HG03095 (cell line): ENCODE data around the gene KPNB1.

Experiments used
- ATAC-seq: cut with Tn5 transposase; IDR thresholded peaks from one replicate; pipeline ENCODE4 v1.9.1; 2021; ENCODE audit warnings: moderate library complexity; ENCODE audit not compliant: unreplicated experiment

The KPNB1 gene

GRCh38 chr17:47711366-47712099 lies 61.8 kb downstream of the KPNB1 start:
- no peak for ATAC-seq

GRCh38 chr17:47712330-47713023 lies 62.8 kb downstream of the KPNB1 start:
- ATAC-seq: no peak

- ATAC-seq: no peak
Observed at GRCh38 chr17:47713980-47714700, 64.4 kb downstream of the KPNB1 start.

GRCh38 chr17:47714773-47715396 lies 65.2 kb downstream of the KPNB1 start:
- ATAC-seq: no peak

DNA sequence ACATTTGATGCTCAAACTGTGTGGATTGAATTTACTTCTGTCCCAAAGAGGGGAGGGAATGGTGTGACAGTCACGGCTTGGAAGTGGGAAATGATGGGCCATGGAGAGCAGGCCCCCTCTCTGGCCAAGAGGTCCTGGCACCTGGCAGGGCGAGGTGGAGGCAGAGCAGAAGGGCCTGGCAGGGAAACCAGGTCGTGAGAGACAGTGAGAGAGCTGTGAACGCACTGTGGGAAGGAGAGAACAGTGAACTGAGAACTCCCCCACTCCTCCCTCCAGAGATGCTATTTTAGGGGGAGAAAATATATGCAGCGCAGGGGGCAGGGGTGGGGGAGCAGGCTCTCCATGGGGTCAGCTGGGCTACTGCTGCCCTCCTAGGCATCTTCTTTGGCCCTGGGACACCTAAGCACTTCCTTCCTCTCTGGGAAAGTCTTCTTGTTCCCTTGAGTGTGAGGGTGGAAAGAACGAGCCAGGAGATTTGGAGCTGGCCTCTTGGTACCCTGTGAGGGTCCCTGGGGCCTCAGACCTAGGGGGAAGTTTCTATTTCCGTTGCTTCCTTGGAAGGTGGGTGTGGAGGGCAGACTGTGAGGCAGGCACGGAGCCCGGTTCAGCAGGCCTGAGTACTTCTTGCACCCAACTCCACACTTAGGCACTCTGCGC lies 66.1 kb downstream of the KPNB1 start:
- no peak for ATAC-seq

- no peak for ATAC-seq
Observed at GRCh38 chr17:47716375-47716774, 66.7 kb downstream of the KPNB1 start.

DNA sequence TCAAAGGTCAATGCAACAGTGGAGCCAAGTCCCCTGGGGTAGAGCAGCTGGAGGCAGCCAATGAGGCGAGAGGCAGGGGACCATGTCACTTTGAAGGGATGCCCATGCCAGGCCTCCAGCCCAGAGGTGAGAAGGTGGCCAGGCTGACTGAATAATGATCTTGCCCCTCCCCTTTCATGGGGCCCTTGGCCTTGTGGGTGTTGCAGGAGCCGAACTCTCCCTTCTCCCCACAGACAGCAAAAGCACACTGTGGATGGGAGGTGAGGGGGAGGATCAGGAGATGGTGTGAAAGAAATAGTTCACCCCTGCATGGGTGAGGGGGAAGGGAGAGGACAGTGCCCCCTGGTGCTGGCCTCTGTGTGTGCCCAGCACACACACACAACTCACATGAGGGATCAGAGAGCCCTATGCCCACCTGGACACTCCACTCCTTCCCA lies 67.6 kb downstream of the KPNB1 start:
- ATAC-seq: no peak

DNA sequence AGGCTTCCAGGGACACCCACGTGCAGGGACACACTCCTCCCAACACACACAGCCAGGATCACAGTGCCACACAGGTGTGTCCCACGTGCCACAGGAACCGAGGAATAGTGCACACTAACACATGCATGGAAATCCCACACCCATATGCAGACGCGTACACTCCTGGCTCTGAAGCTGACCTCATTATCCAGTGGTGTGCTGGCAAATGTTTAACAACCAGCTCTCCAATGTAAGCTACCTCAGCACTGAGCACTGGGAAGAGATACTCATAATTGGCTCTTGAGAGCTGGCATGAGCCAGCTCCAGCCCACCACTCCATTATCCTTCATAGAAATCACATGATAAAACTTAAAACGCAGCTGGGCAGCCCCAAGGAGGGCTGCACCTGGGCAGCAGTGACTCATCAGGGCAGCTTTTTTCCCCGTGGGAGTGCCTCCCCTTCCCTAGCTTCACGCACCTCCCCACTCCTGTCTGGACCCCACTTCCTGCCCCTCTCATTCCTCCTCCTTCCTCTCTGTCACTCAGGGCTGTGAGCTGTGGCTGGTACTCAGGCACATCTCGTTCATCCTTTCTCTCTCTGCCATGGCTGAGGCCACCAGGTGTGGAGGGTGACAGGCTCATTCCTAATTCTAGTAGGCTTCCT lies 68.4 kb downstream of the KPNB1 start:
- no peak for ATAC-seq

DNA sequence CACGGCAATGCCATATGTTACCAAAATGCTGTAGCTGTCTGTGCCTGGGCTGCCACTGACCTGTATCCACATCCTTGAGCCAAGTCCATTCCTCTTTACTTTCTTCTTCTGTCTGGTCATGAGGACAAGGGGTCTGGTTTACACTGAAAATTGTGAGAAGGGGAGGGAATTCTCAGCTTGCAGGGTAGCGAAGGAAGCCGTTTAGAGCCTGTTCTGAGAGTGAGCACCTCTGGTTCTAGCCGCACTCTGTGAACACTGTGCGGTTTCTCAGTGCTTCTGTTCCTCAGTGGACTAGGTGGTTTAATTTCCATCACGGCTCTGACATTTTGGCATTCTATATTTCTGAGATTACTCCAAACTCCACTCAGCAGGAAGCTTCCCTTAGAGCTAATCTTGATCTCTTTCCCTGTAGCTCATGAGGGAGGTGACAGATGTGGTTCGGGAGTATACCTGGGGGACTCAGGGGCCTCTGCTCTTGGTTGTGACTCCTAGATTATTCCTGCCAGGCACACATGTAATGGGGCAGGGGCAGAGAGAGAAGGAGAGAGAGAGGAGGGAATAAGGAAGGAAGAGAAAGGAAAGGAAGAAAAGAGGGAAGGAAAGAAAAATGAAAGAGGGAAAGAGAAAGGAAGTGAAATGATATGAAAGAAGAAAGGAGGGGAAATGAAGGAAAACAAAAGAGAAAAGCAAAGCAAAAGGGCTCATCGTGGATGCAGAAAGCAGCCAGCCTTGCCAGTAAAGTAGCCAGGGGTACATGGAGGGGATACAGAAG lies 69.1 kb downstream of the KPNB1 start:
- no peak for ATAC-seq

DNA sequence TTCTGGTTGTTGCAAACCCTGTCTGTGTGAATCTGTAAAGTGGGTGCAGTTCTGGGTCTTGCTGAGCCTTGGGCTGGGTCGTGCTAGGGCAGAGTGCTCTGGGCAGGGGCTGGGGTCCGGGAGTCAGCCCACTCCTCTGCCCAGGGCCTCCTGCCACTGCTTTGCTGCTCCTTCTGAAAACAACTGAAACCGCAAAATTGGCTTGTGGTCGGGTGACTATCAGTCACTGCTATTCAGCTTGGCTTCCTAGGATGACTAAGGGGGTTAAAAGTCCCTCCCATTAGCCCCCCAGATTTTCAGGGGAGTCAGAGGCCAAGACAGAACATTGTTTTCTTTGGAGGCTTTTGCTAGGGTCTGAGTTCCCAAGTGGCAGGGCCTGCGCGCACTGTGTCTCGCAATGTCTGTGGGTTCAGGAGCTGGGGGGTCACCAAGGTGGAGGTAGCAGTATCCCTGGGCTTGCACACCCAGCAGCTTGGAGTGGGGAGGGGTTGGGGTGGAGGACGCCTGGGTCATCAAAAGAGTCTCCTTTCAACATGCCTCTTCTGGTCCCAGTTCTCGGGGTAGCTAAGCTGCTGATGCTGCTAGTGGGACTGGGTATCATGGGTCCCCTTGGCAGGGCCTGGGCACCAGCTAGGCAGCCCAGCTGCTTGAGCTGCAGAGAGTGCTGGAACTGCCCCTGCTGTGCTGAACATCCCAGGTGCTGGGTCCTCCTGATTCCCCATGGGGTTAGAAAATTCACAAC lies 69.9 kb downstream of the KPNB1 start:
- no peak for ATAC-seq

DNA sequence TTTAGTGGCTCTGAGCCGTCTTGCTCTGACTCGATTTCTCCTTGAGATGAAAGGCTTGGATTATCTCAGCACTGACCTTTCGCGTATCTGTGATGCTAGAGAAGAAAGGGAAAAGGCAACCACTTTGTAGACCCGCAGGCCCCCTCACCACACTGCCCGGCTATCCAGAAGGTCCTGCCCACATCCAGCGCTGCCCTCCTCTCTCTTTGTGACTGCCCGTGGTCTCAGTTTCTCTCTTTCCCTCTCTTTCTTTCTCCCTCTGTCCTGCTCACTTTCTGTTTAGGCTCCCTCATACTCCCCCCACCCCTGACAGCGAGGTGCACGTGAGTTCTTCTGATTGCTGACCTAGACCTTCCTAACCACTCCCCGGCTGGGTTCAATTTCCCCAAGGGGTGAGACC lies 70.5 kb downstream of the KPNB1 start:
- no peak for ATAC-seq

DNA sequence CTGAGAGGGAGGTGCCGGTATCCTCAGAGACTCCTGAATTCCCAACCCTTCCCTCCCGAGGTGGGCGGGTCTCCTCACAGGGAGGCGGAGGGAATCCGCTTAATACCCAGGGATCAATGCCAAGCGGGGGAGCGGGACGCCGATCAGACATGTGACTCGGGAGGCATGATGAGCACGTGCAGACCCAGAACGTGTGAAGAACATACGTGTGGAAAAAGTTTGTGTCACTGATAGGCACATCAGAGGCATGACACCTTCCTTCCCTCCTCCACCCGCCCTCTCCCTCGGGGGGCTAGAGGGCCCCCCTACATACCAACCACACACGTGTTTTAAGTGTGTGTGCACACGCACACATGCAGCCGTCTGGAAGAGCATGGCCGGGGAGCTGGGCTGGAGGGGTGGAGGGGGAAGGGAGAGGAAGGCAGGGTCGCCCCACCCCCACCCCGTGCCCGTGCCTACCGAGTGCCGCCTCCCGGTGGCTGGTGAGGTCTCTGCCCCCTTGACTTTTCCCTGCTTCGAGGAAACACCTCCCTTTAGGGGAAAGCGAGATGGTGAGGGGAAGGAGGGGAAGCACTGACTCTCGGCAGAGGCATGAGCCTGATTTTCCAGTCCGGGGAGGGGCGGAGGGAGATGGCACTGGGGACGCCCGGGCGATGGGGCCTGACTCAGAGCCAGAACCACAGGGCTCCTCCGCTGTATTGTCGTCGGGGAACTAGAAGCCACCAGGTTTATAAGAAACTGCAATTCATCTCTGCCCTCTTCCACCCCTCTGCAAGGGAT lies 71.2 kb downstream of the KPNB1 start:
- ATAC-seq: no peak

DNA sequence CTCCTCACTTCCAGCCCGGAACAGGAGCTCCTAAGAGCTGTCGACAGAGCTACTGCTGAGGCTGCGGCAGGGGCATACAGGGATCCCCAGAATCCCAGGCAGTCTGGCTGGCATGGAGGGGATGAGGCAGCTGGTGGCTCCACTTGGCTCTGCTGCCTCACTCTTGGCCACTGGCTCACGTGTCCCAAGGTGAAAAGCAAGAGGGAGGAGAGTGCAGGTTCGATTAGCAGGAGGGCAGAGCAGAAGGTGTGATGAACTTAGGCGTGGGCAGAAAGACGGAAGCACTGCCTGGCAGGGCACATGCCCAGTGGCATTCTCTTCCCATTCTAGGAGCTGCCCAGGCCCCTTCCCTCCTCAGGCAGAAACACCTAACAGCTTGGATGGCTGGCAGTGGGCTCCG lies 72.0 kb downstream of the KPNB1 start:
- no peak for ATAC-seq

- ATAC-seq: no peak
Observed at GRCh38 chr17:47724705-47725104, 75.0 kb downstream of the KPNB1 start.

- no peak for ATAC-seq
Observed at GRCh38 chr17:47725446-47726111, 75.9 kb downstream of the KPNB1 start.

- ATAC-seq: no peak
Observed at GRCh38 chr17:47726796-47727703, 77.3 kb downstream of the KPNB1 start.

GRCh38 chr17:47727704-47728036 lies 78.0 kb downstream of the KPNB1 start:
- ATAC-seq: no peak
